Thyroid gland (tissue), 4 donors: Measurements from ENCODE around the gene PDE6A. TPM values are rescaled to one million over a fixed set of nuclear protein-coding genes. Genes with fewer than 3 reads are reported as not detected.

Experiments
- DNase-seq, 2 donors: peaks; one replicate each; pipeline ENCODE4 v3.0.0-alpha.2; 2019
- H3K27ac ChIP-seq, 3 donors: fragments of 200-600 bp; sonication (generic); 1 replicate in 2 of 3; 2 replicates in 1 of 3; pipeline ENCODE4 v1.5.1; 2016 to 2019; ENCODE audit warnings: mild to moderate bottlenecking in 1 of 3, moderate library complexity in 1 of 3
- H3K27me3 ChIP-seq: fragments of 200-600 bp; sonication (generic); one replicate; pipeline ENCODE4 v1.5.1; 2019
- H3K36me3 ChIP-seq, 2 donors: fragments of 200-600 bp; sonication (generic); one replicate each; pipeline ENCODE4 v1.5.1; 2016 to 2019
- H3K4me1 ChIP-seq, 2 donors: fragments of 200-600 bp; sonication (generic); one replicate each; pipeline ENCODE4 v1.5.1; 2017 to 2019
- H3K4me3 ChIP-seq, 3 donors: fragments of 200-600 bp; sonication (generic); replicated peaks in 1 of 3; 1 replicate in 2 of 3; 2 replicates in 1 of 3; pipeline ENCODE4 v1.5.1; 2016; ENCODE audit warnings: mild to moderate bottlenecking in 1 of 3
- H3K9me3 ChIP-seq: fragments of 200-600 bp; sonication (generic); one replicate; pipeline ENCODE4 v1.5.1; 2017
- POLR2A ChIP-seq, 2 donors: fragments of 450-650 bp; IDR thresholded peaks; one replicate each; pipeline ENCODE4 v1.6.1; 2017; ENCODE audit warnings: antibody characterized with exemption in 2 of 2, mild to moderate bottlenecking in 2 of 2, moderate library complexity in 1 of 2
- WGBS, 2 donors: methylation state at CpG; one replicate each; pipeline ENCODE4 v1.1.5; 2017; 5-methylcytosine and 5-hydroxymethylcytosine counted together
- intact Hi-C: fragments of 100-400 bp; cut with DNase I; formaldehyde crosslinking; loops from one replicate; pipeline ENCODE4 v1.15.1; 2023
- total RNA-seq, 4 donors: library from RNA; depleted of rRNA; stranded (reverse); fragments of >200 nt; gene quantifications; one replicate each; pipeline ENCODE4 v1.2.3, GENCODE V29; 2016
- TF ChIP-seq, protein P1 (sequence below), 6 experiments: fragments of 200-600 bp in 3 of 6; fragments of 450-650 bp in 3 of 6; sonication (generic) in 3 of 6; IDR thresholded peaks; one replicate each; pipeline ENCODE4 v1.5.1; 2016 to 2019; ENCODE audit warnings: antibody characterized with exemption in 6 of 6, mild to moderate bottlenecking in 2 of 6, inconsistent platforms in 1 of 6, moderate library complexity in 1 of 6

Gene PDE6A
- total RNA-seq, 4 donors from 2014 or later = not detected

DNA sequence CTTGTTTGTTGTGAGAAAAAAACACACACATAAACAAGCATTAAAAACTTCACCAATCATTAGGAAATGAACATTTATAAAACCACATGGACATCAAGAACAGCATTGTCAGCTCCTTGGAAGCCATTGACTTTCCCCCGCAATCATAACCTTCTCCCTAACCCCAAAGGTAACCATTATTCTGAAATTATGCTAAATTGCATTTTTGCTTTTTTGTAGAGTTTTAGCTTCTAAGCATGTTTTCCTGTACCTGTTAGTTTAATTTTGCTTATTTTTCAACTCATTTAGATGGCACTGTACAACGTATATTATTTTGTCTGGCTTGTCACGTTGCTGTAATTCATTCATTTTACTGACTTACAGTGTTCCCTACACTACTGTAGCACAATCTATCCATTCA is 36.8 kb downstream of the PDE6A start:
- TF ChIP-seq, protein P1, sequence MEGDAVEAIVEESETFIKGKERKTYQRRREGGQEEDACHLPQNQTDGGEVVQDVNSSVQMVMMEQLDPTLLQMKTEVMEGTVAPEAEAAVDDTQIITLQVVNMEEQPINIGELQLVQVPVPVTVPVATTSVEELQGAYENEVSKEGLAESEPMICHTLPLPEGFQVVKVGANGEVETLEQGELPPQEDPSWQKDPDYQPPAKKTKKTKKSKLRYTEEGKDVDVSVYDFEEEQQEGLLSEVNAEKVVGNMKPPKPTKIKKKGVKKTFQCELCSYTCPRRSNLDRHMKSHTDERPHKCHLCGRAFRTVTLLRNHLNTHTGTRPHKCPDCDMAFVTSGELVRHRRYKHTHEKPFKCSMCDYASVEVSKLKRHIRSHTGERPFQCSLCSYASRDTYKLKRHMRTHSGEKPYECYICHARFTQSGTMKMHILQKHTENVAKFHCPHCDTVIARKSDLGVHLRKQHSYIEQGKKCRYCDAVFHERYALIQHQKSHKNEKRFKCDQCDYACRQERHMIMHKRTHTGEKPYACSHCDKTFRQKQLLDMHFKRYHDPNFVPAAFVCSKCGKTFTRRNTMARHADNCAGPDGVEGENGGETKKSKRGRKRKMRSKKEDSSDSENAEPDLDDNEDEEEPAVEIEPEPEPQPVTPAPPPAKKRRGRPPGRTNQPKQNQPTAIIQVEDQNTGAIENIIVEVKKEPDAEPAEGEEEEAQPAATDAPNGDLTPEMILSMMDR (IDR thresholded peaks at IDR 0.05) = no peak
- no peak for TF ChIP-seq POLR2A (IDR thresholded peaks at IDR 0.05)
- H3K27ac ChIP-seq = no peak overlapping the region
- H3K36me3 ChIP-seq = no peaks in the 10 kb centered on the region
- H3K4me1 ChIP-seq = no peaks in the 10 kb centered on the region
- DNase-seq = no peak
- no peaks in the 10 kb centered on the region for H3K27me3 ChIP-seq
- WGBS, 2 donors = 82 to 84% methylated on average over 3 of the region's 3 CpGs
- no peak overlapping the region for H3K4me3 ChIP-seq
- no peaks in the 10 kb centered on the region for H3K9me3 ChIP-seq
- intact Hi-C loops = no loop called here

DNA sequence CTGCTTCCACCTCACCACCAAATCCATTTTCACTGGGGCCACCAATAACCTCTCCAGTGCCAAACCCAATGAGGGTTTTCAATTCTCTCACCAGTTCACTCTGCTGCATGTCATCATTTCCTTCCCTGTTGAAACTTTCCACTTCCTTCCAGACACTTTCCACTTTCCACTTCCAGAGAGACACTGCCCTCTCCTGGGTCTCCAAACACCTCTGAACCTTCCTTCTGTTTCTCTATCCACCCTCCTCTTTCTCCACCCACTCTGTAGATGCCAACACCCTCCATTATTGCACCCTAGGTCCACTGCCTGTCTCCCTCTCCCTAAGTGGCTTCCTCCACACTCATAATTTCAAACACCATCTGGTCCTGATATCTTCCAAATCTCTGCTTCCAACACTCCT is 39.6 kb downstream of the PDE6A start:
- no peaks in the 10 kb centered on the region for H3K27me3 ChIP-seq
- H3K9me3 ChIP-seq = no peaks in the 10 kb centered on the region
- TF ChIP-seq POLR2A (IDR thresholded peaks at IDR 0.05) = no peak
- TF ChIP-seq, protein P1 (IDR thresholded peaks at IDR 0.05) = no peak
- no peaks in the 10 kb centered on the region for H3K36me3 ChIP-seq
- H3K4me1 ChIP-seq = no peaks in the 10 kb centered on the region
- no peak overlapping the region for H3K4me3 ChIP-seq
- DNase-seq = no peak
- intact Hi-C loops = no loop called here
- H3K27ac ChIP-seq = no peak overlapping the region

DNA sequence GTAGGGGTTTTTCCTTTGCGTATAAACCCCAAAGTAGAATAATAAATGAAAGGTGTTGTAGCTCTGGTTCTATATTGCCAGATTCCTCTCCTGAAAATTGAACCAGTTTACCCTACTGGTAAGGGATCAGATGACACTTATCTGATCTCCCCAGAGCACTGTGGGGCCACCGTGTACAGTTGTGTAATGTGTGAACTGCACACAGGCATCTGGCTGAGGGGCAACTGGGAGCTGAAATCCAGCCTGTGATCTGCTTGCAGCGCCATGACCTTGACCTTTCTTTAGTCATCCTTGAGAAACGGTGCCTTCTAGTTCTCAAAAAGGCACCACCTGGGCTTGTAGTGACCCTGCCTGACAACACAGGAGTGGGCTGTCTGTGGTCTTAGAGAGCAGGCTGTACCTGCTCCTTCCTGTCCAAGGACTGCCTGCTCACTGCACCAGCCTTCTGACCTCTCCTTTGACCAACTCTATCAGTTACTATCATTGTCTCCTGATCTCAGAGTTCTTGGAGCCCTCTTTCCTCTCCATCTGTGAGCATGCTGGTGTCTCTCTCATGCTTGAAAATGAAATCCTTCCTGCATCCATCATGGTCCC is 40.2 kb downstream of the PDE6A start:
- Histone ChIP-seq H3K4me1 (no peaks in the 10 kb centered on the region), H3K27ac (no peak overlapping the region), H3K27me3 (no peaks in the 10 kb centered on the region), H3K36me3 (no peaks in the 10 kb centered on the region), H3K9me3 (no peaks in the 10 kb centered on the region), H3K4me3 (no peak overlapping the region)
- DNase-seq = no peak
- intact Hi-C loops = no loop called here
- no peak for TF ChIP-seq POLR2A (IDR thresholded peaks at IDR 0.05)
- TF ChIP-seq, protein P1 (IDR thresholded peaks at IDR 0.05) = no peak
- 52 to 60% methylated on average over 4 of the region's 4 CpGs for WGBS, 2 donors

DNA sequence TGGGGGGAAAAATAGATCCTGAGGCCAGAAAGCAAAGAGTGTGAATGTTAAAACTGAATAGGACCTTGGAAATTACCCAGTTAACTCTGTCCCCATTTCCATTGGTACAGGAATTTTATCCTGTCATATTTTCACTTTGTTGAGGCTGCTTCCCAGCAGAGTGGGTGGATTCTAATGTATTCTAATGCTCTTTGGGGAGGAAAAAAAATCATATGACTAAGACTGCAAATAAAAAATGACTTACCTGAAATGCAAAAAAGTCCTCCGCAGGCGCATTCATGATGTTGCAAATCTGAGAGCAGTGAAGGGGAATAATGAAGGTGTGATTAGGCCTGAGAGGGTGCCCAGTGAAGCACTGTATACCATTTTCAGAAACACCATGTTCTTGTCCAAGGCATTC is 41.2 kb downstream of the PDE6A start:
- Histone ChIP-seq H3K4me1 (no peaks in the 10 kb centered on the region), H3K4me3 (no peak overlapping the region), H3K27me3 (no peaks in the 10 kb centered on the region), H3K36me3 (no peaks in the 10 kb centered on the region), H3K9me3 (no peaks in the 10 kb centered on the region), H3K27ac (no peak overlapping the region)
- WGBS, 2 donors = 93 to 94% methylated on average over 2 of the region's 2 CpGs
- intact Hi-C loops = no loop called here
- no peak for TF ChIP-seq POLR2A (IDR thresholded peaks at IDR 0.05)
- TF ChIP-seq, protein P1 (IDR thresholded peaks at IDR 0.05) = no peak
- DNase-seq = no peak

DNA sequence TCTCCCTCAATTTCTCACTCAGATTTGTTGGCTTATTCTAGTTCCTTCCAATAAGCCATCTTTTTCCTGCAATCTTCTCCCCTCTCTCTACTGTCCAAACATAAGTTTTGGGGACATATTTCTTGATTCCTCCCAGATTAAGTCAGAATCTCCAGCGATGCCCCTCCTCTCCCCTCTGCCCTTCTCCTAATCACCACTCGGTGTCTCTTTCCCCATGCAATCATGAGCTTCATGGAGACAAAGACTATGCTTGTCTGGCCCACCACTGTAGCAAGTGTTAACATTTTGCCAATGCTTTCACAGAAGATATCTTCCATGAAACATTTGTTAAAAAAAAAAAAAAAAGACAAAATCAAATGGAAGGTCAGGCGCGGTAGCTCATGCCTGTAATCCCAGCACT is 42.4 kb downstream of the PDE6A start:
- no peaks in the 10 kb centered on the region for H3K4me1 ChIP-seq
- no peak overlapping the region for H3K4me3 ChIP-seq
- no peak for DNase-seq
- WGBS, 2 donors = 73 to 75% methylated on average over 4 of the region's 4 CpGs
- no peaks in the 10 kb centered on the region for H3K36me3 ChIP-seq
- no peaks in the 10 kb centered on the region for H3K27me3 ChIP-seq
- H3K27ac ChIP-seq = no peak overlapping the region
- intact Hi-C loops = no loop called here
- no peak for TF ChIP-seq POLR2A (IDR thresholded peaks at IDR 0.05)
- TF ChIP-seq, protein P1 (IDR thresholded peaks at IDR 0.05) = no peak
- H3K9me3 ChIP-seq = no peaks in the 10 kb centered on the region
